Type B pancreatic cell (in vitro differentiated cells): Measurements from ENCODE around the gene SPTBN4. TPM values are rescaled to one million over a fixed set of nuclear protein-coding genes. Genes with fewer than 3 reads are reported as not detected.

Source experiments
- DNase-seq: peaks from one replicate; pipeline ENCODE4 v3.0.0; 2021; ENCODE audit warnings: mixed read lengths; ENCODE audit not compliant: unreplicated experiment; ENCODE audit errors: extremely low spot score
- H3K27ac Mint-ChIP-seq: 2 replicates; pipeline ENCODE4 v1.8.0; 2021; ENCODE audit warnings: mild to moderate bottlenecking, mixed read lengths
- H3K27me3 Mint-ChIP-seq: 2 replicates; pipeline ENCODE4 v1.8.0; 2021; ENCODE audit warnings: mixed read lengths
- H3K36me3 Mint-ChIP-seq: 2 replicates; pipeline ENCODE4 v1.8.0; 2021; ENCODE audit warnings: mixed read lengths
- H3K4me1 Mint-ChIP-seq: one replicate; pipeline ENCODE4 v1.8.0; 2021; ENCODE audit warnings: mixed read lengths; ENCODE audit not compliant: unreplicated experiment
- H3K4me3 Mint-ChIP-seq: 2 replicates; pipeline ENCODE4 v1.8.0; 2021; ENCODE audit warnings: mild to moderate bottlenecking, mixed read lengths
- H3K9me3 Mint-ChIP-seq: 2 replicates; pipeline ENCODE4 v1.8.0; 2021; ENCODE audit warnings: mixed read lengths
- CTCF ChIP-seq: fragments of 200-600 bp; sonication (generic); conservative IDR thresholded peaks from 2 replicates; pipeline ENCODE4 v1.5.0; 2021; ENCODE audit warnings: antibody characterized with exemption, mild to moderate bottlenecking
- total RNA-seq: library from RNA; stranded (reverse); gene quantifications from 2 replicates; pipeline ENCODE4 v1.2.1, GENCODE V29; 2021; ENCODE audit warnings: low replicate concordance

Gene SPTBN4
- total RNA-seq, 1 donor from 2014 or later, result 2.6 TPM

- peaks cover 34% of the 10 kb centered on the region for H3K4me1 Mint-ChIP-seq
- peaks cover 4% of the 10 kb centered on the region for H3K9me3 Mint-ChIP-seq
- H3K27me3 Mint-ChIP-seq, result peaks cover 65% of the 10 kb centered on the region
- DNase-seq, result no peak
- H3K4me3 Mint-ChIP-seq, result peak overlapping the region; percentile 93
- TF ChIP-seq CTCF, result no peak
- H3K36me3 Mint-ChIP-seq, result no peaks in the 10 kb centered on the region
- peak overlapping the region; percentile 97 for H3K27ac Mint-ChIP-seq
Measured at GRCh38 chr19:40604171-40604646, 137.4 kb downstream of the SPTBN4 start.

GRCh38 chr19:40604647-40605215, 137.9 kb downstream of the SPTBN4 start:
- H3K9me3 Mint-ChIP-seq, result peaks cover 4% of the 10 kb centered on the region
- TF ChIP-seq CTCF, result no peak
- H3K4me1 Mint-ChIP-seq, result peaks cover 30% of the 10 kb centered on the region
- H3K27me3 Mint-ChIP-seq, result peaks cover 61% of the 10 kb centered on the region
- H3K27ac Mint-ChIP-seq, result peak overlapping the region; percentile 76
- H3K36me3 Mint-ChIP-seq, result no peaks in the 10 kb centered on the region
- DNase-seq, result no peak
- H3K4me3 Mint-ChIP-seq, result peak overlapping the region; percentile 84

- peaks cover 29% of the 10 kb centered on the region for H3K4me1 Mint-ChIP-seq
- DNase-seq, result no peak
- no peaks in the 10 kb centered on the region for H3K36me3 Mint-ChIP-seq
- no peak for TF ChIP-seq CTCF
- H3K27me3 Mint-ChIP-seq, result peaks cover 64% of the 10 kb centered on the region
- peaks cover 4% of the 10 kb centered on the region for H3K9me3 Mint-ChIP-seq
- H3K4me3 Mint-ChIP-seq, result peak overlapping the region; percentile 89
- peak overlapping the region; percentile 78 for H3K27ac Mint-ChIP-seq
Measured at GRCh38 chr19:40605216-40605971, 138.6 kb downstream of the SPTBN4 start.

- H3K4me3 Mint-ChIP-seq, result peak overlapping the region; percentile 59
- peaks cover 9% of the 10 kb centered on the region for H3K36me3 Mint-ChIP-seq
- no peak for TF ChIP-seq CTCF
- H3K27ac Mint-ChIP-seq, result peak overlapping the region; percentile 40
- H3K27me3 Mint-ChIP-seq, result peaks cover 70% of the 10 kb centered on the region
- peaks cover 30% of the 10 kb centered on the region for H3K4me1 Mint-ChIP-seq
- H3K9me3 Mint-ChIP-seq, result peaks cover 4% of the 10 kb centered on the region
- no peak for DNase-seq
Measured at GRCh38 chr19:40607311-40608239, 140.8 kb downstream of the SPTBN4 start.

GRCh38 chr19:40608240-40608621, 141.4 kb downstream of the SPTBN4 start:
- TF ChIP-seq CTCF, result no peak
- H3K27me3 Mint-ChIP-seq, result peaks cover 68% of the 10 kb centered on the region
- peak overlapping the region; percentile 59 for H3K4me3 Mint-ChIP-seq
- DNase-seq, result no peak
- peak overlapping the region; percentile 40 for H3K27ac Mint-ChIP-seq
- peaks cover 4% of the 10 kb centered on the region for H3K9me3 Mint-ChIP-seq
- peaks cover 24% of the 10 kb centered on the region for H3K4me1 Mint-ChIP-seq
- peaks cover 9% of the 10 kb centered on the region for H3K36me3 Mint-ChIP-seq
